NCI-H187 (cell line): ENCODE results near the gene ARHGAP25.
A peak's percentile ranks its signal among the peaks of the same experiment; 100 is the strongest.

Experiments
- DNase-seq, 2 experiments: peaks; one replicate each; lab custom pipeline; 2025; lab: John Stamatoyannopoulos, UW

The ARHGAP25 gene

DNA sequence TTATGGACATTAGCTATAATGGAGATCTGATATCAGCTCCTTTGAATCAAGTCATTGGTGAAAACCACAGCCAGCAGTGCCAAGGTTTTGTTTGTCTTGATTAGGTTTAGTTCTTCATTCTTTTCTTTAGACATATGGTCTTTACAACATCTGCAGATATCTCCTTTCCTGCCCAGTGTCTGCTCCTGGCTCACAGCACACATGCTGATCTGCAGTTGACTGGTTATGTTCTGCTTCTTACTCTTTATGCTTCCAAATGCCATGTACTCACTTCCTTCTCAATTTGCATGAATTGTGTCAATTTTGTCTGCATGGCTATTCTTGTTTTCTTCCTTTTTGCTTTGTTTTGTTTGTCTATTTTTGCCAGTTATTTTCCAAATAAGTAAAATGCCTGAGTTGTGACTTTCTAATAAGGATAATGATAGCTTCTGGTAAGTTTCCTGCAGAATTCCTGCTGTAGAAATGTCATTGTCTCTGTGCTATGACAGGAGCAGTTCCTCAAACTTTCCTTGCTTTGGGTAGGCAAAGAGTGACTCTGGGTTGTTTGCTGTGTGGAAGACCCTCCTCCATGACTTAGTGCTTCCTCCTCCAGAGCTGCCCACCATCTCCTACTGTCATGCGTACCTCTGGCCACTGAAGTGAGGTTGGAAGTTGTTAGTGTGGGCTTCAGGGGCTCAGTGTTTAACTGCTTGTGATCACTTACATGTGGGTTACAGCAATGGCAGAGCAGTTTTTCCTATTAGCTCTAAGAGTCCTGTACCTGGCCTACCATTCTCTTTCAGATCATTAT lies 8.2 kb downstream of the ARHGAP25 start:
- no peak for DNase-seq

DNA sequence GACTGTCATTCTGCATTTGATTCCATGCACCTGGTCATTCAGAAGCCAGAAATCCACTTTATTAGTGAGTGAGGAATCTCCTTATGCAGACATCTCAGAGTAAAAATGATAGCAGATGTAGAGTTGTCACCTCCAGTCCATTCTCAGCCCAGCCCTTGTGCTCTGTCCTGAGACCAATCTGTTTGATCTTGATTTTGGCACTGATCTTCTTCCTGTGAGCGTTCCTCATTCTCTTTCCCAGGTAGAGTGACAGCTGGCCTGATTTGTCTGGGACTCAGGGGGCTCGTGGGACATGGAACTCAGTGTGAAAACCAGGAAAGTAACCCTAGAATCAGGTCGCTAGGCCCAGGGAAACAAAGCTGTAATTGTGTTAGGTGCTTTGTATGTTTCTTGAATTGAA lies 8.9 kb downstream of the ARHGAP25 start:
- no peak for DNase-seq

DNA sequence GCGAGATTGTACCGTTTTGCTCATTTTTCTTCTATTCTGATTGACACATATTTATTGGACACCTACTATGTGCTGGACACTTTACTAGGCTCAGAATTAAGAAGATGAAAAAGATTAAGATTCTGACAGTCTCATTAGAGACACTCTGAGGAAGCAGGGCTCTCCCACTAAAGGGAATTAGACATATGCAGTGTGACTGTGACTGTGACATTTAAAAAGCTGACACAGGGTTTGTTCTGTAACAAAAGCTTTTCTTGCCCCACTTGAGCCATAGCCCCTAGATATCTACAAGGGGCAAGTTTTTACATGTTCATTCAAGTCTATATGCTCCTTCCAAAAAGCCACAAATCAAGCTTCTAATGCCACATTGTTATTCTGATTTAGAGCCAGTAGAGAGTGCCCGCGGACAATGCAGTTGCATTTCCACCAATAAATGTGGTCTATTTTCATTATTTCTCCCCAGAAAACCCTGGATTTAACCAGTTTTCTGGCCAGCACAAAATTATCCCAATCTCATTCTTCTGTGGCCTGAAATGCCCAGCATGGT lies 9.8 kb downstream of the ARHGAP25 start:
- DNase-seq = no peak

DNA sequence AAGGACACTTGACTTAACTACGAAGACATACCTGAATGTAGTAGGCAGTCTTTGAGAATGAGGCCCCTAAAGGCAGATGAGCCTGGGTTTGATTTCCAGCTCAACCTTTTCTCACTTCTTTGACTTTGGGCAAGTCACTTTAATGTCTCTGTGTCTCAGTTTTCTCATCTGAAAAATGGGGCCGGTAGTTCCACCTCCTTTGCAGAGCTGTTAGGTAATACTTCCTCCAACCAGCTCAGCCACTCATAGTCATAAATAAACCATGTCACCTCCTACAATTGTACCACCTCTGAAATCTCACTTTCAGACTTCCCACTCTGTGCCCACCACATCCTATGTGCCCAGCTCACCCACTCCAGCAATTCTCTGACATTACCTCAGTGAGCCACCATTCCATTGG lies 10.4 kb downstream of the ARHGAP25 start:
- no peak for DNase-seq

DNA sequence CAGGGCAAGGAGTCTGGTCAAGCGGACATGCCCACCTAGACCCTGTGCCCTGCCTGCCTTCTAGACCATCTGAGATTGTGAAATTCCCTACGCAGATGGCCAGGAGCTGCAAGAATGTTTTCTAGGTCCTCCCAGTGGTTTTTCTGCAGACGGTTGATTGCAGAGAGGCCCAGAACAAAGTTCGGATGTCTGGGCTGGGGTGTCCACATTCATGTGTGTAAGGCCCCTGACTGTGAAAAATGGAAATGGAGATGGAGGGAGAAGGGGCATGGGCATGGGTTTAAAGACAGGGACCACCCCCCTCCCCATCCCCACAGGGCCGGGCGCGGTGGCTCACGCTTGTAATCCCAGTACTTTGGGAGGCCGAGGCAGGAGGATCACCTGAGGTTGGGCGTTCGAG lies 11.8 kb downstream of the ARHGAP25 start:
- DNase-seq = no peak

DNA sequence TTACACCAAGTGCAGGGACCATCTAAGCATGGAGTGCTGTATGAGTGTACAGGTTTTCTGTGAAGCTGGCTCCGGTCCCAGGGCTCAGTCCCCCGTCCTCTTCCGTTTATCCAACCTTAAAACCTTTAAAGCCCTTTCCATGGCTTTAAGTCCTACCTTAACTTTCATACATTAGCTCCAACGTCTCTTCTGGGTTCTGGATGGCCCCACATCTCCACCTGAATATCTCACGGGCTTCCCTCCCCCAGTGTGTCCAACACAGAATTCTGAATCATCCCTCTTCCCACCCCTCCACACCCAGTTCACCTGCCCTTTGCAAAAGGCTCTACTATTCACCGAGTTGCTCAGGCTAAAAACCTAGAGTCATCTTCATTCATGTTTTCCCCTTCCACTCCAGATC lies 12.8 kb downstream of the ARHGAP25 start:
- no peak for DNase-seq

DNA sequence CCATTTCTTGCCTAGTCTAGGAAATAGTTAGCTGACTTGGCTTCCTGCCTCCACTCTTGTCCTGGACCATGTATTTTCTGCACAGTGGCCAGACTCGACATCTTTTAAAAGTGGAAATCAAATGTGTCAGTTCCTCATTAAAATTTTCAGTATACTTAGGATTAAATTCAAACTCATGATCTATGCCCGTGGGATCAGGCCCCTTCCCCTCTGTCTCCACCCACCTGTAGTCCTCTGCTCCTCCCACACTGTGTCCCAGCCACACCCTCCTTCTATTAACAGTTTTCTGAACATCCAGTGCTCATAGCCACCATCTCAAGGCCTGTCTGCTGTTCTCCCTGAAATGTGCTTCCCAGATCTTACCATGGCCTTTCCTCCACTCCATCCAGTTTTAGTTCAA lies 13.3 kb downstream of the ARHGAP25 start:
- DNase-seq = no peak

DNA sequence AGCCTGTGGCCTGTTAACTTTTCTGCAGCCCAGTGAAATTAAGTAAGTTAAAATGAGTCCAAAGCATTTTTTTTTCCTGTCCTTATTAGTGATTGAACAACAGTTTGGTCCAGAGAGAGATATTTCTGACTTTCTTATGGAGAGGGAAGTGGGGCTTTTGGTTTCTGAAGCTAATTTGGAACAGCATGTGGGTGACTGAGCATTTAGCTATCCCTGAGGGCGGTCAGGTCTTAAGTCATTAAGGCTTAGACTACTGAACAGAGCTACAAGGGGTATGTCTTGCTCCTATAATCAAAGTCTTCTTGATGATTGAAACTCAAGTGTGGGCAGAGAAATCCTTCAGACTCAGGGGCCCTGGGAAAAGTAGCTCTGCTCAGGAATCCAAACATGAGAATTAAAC lies 14.0 kb downstream of the ARHGAP25 start:
- DNase-seq = no peak

DNA sequence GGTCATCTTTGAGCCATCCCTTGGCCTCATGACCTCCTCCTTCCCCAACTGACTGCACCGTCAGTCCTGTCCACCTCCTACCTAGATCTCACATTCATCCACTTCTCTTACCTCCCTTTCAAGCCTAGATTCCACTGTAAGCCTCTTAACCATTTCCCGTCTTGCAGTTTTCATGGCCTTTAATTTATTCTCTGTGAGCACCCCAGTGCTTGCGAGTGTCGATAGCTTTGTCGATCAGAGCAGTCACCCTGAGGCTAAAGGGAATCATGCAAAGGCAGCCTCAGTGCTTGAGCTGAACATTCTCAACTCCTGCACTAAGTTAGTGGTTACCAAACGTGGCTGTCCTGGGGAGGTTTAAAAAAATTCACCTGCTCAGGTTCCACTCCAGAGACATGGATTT lies 14.7 kb downstream of the ARHGAP25 start:
- DNase-seq = no peak

DNA sequence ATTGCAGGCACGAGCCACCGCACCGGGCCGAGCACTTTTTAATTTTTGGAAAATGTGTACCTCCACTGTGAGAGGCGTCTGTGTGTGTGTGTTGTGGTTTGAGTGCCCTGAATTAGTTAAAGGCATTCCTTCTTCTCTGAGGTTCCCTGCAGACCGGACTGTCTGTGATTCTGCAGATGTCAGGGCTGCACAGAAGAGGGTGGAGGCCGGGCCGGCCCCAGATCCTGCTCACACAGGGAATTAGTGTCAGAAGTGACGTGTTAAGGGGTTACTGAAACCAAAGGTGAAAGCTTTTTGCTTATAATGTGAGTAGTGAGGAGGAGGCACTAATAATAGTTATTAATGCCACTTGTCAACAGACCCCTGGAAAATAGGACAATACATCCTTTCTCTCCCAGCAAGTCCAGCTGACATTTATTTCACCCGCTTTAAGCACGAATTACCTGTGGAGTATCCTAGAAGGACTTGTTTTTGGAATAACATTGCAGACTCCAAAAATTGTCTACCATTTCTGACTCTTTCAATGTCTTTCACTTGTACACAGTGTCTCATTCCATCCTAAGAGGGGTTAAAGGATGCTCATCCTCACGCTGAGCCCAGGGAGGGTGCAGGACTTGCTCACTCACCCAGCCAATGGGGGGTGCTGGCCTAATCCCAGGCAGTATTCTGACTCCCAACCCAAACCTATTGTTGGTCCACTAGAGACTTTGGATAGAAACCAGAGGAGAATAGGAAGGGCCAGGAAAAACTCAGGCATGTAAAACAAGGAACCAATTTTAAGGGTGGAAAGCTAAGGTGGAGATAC lies 16.2 kb downstream of the ARHGAP25 start:
- DNase-seq = no peak

DNA sequence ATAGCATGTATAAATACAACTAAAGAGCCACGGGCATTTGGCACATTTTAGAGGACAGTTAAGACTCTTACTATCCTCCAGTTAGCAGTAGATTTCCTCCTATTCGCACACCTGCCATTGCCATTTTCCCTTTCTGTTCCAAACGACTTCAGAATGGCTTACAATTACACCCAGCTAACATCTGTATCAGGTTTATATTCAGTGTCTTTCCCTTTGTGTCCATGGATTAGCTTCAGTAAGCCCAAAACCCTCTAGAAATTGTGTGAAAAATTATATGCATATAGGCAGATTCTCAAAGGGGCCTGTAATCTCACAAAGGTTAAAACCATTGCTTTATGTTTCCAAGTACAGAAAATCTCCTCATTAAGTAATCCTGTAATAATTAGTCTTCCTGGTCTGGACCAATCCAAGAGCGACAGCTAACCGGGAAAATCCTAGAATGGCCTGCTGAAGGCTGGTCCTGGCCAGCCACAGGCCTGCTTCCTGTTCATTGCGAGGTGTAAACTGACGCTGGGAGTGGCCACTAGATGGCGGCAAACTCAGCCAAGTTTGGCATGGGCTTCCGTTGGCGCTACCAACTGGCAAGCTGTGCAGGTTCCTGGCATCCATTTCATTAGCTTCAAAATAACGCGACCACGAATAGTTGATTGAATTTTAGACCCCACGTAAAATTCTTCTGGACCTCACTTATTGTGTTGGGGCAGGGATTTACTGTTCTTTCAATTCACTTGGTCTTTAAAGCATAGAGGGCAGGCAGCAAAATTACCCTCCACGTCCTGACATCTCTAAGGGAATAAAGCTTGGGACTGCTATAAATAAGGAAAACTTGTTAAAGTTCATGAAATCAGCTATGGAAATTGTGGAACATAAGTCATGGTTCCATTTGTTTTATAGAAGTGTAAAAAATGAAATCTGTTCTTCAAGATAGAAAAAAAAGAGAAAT lies 17.1 kb downstream of the ARHGAP25 start:
- peak; percentile 75 for DNase-seq

DNA sequence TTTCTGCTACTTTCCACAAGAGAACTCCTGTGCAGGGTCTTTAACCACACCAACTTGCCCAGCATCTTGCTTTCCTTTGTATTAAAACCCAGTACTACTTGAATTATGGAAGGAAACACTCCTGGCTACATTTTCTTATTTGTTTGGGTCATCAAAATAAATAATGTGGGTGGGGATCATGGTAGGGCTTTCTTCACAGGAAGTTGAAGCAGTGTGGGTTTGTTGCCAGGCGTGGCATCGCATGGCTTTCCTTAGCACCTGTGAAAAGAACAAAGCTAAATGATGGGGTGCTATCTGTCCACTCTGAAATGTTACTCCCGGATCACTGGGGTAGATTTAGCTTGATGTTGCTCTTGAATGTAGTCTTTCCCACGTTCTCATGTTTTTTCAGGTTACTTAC lies 18.7 kb downstream of the ARHGAP25 start:
- no peak for DNase-seq

DNA sequence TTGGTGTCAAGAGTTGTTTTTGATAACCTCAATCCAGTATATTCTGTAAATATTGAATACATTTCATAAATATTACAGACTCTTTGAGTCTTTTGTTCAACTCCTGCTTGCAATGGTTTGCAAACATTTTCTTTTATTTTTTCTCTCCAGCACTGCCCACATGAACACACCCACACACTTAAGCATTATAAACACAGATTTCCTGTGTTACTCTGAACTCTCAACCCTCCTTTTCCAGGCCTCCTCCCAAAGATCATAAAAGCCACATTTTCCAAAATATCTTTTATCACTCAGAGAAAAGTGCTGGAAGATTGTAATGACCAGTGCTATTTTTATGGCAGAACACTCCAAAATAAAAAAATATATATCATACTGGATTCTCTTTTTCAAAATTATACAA lies 20.5 kb downstream of the ARHGAP25 start:
- DNase-seq = no peak

DNA sequence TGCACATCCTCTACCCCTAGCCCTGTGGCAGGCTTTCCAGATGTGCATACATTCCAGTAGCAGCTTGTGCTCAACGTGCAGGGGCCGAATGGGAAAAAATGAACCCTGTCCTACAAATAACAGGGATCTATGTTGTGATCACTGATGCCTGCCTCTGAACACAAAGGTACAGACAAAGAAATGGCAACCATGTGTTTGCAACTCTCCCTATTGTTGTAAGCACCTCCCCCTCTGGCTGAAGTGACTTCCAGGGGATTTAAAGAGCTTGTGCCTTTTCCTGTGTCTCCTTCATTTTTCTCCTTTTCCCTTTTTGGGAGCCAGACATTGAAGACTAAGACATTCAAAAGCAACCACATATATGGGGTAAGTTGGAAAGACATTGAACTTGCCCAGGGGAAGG lies 21.6 kb downstream of the ARHGAP25 start:
- no peak for DNase-seq

DNA sequence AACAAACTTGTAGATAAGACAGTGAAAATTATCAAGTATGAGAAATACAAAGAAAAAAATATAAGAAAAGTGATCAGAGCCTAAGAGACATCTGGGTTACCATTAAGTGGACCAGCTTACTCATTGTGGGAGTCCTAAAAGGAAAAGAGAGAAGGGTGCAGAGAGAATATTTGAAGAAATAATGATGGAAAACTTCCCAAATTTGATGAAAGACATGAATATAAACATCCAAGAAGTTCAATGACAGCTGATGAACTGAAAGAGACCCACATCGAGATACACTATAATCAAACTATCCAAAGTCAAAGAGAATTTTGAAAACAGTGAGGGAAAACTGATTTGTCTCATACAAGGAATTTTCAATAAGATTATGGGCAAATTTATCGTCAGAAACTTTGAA lies 22.5 kb downstream of the ARHGAP25 start:
- no peak for DNase-seq

DNA sequence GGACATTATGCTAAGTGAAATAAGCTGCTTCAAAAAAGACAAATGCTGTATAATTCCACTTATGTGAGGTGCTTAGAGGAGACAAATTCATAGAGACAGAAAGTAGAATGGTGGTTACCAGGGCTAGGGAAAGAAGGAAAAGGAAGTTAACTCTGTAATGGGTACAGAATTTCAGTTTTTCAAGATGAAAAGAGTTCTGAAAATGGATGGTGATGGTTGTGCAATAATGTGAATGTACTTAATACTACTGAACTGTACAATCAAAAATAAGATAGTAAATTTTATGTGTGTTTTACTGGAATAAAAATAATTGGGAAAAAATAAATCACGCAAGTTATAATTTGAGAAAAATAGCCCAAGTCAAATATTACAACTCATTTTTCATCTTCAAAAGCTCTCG lies 27.5 kb downstream of the ARHGAP25 start:
- DNase-seq = no peak

DNA sequence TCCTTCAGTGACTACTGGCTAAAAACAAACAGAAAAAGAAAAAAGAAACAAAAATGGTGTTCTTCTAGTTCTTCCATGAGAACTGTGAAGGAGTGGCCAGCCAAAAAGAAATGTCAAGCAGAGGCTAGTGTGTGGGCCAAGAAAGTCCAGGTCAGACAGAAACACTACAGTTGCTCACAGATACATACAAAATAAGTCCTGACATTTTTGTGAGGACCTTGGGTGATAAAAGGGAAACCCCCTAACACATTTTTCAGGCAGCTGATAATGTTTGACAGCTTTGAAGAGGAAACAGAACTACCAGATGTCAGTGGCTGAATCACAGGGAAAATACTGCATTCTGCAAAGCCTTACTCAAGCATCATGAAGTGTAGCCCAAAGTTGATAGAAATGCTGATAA lies 28.1 kb downstream of the ARHGAP25 start:
- DNase-seq = no peak

DNA sequence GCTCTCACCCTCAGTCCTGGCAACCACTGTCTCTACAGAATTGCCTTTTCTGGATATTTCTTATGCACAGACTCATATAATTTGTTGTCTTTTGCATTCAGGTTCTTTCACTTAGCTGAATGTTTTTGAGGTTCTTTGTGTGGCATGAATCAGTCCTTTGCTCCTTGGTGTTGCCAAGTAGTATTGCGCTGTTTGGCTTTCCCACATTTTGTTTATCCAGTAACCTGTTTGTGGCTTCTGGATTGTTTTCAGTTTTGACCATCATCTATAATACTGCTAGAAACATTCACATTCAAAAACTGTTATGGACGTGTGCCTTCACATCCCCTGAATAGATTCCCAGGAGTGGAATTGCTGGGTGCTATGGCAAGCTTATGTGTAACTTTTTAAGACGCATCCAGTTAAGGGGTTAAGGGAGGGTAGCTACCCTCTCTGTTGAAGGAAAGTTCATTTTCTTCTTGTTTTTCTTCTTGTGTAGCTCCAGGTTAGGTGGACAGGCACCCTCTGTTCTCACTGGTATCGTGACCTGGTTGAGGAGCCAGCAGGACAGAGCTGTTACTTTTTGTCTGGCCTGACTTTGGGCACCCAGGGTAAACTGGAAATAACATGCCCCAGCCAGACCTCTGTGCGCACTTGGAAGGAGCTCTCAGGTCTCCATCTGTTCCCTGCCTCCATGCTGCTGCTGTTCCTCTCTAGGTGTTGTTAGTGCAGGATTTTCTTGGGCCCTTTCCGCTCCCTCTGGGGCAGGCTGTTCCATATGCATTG lies 29.6 kb downstream of the ARHGAP25 start:
- no peak for DNase-seq

DNA sequence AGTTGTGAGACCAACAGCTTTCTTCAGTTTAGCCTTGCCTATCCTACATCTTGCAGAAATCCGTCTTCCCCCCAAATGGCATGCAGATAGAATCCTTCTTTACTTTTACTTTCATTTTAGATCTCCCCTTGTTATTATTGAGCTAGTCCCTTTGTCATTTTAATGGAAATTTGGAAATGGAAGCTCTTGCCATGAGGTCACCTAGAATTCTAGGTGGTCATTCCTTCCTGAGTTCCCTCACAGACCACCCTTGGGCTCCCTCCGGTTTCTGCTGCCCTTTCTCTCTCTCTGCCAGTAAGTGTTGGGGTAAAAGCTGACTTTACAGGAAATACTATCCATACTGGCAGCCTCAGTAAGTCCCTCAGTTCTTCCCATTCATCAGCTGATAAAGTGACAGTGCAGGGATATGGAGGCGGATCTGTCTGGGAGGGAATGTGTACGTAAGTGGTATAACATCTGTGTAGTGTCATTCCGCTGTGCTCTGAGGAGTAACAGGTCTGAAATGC lies 30.2 kb downstream of the ARHGAP25 start:
- DNase-seq = no peak

DNA sequence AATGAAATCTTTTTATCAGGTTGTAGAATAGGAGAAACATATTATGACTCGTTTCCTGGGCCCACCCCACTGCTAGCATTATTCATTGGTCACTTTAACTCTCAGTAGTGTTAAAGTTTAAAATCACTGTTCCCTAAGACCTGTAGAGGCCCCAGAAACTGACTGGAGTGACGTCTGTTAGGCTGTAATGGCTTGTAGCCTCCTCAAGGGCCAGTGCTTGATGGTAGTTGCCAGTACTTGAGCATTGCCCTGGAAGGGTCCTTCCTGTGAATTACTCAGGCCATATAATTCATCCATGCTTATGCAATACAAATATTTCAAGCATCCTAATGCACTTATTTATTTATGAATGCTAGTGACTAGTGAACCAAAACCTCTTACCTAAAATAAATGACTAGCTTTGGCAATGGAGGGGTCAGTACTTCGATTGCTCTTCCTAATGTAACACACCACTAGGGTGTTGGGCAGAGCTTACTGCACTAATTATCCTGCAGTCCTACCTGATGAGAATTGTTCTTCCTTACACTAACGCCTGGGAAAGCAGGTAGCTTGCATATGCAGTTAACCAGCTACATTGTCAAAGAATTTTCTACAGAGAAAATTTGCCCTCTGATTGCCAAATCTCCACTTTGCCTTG lies 31.2 kb downstream of the ARHGAP25 start:
- no peak for DNase-seq

DNA sequence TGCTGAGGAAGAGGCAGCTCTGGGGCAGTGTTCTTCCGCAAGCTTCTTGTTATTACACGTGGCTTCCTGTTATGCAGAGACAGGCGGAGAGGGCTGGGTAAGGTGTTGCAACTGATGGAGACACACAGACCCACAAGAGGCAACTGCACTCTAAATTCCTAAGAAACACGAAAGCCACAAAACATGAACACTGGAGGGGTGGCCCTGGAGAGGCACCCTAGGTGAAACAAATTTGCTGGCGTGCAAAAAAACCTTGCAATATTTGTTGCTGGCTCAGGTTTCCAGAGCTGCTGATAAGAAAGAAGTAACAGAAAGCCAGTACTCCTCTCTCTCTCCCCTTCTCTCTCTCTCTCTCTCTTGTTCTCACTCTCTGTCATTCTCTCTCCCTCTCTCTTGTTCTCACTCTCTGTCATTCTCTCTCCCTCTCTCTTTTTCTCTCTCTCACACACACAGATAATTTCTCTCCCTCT lies 31.8 kb downstream of the ARHGAP25 start:
- no peak for DNase-seq
